ENCODE data around the gene ARMC9.

ARMC9 gene

DNA sequence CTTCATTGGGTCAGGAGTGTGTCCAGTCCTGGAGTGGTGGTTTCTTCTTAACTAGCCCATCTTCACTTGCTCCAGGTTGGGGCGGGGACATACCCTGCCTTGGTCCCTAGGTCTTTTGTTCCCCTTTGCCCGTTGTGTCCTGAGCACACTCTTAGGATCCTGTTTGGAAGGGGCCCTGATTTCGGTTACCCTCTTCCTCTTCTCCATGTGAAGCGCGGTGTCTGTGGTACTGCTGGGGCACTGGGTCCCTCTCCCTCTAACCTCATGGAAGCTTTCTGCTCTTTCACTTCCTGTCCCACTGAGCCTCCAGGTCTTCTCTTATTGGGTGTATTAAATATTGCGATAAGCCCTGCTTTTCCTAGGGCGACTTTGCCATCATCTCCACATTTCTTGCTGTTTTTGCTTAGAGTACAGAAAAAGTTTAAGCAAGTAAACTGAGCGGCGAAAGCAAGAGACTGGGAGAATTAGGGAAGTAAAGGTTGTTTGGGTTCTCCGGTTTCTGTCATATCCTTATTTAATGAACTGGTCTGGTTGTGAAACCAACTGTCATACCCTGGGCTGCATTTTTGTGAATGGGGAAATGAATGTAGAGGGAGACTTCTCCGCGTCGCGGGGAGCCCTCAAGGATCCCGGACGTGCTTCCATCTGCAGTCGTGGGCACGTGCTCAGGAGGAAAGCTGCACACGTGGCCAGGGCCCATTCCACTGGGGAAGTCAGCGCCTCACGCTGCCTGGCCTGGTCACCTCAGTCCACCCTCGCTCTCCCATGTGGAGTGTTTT, 123.3 kb downstream of the ARMC9 start:
- DNase-seq: no peak

GRCh38 chr2:231323316-231323715, 124.9 kb downstream of the ARMC9 start:
- no peak for DNase-seq

DNA sequence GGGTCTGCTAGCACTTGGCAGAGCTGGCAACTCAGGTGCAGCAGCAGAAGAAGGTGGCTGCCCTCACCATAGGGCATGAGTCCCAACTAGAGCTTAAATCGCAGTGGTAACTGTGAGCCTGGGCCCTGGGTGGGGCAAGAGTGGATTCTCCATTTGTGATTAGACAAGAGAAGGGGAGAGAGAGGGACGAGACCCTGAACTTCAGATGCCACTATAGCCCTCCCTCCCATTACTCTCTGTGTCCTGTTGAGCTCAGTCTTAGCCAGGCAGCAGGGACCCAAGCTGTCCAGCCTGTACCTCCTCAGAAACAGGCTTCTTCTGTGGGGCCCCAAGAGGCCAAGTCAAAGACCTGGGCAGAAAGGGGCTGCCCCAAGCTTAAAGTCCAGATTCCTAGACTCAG, 127.4 kb downstream of the ARMC9 start:
- DNase-seq: no peak

DNA sequence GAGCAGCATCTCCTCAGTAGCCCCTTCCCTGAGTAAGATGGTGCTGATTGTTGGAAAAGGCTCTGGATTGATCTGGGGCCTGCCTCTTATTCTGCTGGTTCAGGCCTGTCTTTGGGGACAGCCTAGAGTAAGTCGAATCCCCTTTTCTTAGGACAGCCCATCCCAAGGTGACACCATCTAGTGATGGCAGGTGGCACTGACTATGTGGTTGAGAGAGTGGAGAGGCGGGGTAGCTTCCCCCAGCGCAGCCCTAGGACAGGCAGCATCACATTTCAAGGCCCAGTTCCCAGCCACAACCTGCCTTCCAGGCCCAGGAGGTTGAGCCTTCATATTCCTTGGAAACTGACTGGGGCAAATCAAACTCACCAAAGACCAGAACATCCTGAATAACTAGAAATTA, 128.0 kb downstream of the ARMC9 start:
- peak; percentile 29 for DNase-seq

GRCh38 chr2:231330311-231330710, 131.9 kb downstream of the ARMC9 start:
- no peak for DNase-seq

GRCh38 chr2:231331533-231331932, 133.1 kb downstream of the ARMC9 start:
- DNase-seq: no peak

- DNase-seq: no peak
Observed at GRCh38 chr2:231332388-231332787, 134.0 kb downstream of the ARMC9 start.

DNA sequence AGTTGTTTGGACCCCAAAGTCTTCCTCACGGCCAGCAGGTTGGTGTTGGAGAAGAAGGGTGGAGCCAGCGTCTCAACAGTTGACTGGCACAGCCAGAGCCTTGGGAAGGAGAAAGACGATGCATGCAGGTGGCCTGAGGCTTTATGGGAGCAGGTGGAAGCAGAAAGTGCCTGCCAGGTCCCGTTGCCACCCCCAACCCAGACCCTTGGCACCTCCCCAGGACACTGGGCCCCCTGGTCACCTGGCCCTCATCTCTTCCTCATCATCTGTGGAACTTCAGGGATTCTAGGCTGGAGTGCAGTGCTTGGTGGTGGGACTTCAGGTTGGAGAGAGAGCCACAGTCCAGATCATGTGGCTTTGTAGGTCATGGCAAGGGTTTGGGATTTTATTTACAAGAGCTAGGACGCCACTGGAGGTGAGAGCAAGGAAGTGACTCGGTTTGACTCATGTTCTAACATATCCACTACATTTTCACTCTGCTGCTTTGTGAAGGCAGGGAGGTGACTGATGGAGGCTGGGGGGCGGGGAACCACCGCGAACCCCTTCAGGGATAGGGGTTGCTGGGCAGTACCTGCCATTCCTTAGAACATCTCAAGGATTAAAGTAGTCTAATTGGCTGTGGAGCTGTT, 134.6 kb downstream of the ARMC9 start:
- DNase-seq: no peak

DNA sequence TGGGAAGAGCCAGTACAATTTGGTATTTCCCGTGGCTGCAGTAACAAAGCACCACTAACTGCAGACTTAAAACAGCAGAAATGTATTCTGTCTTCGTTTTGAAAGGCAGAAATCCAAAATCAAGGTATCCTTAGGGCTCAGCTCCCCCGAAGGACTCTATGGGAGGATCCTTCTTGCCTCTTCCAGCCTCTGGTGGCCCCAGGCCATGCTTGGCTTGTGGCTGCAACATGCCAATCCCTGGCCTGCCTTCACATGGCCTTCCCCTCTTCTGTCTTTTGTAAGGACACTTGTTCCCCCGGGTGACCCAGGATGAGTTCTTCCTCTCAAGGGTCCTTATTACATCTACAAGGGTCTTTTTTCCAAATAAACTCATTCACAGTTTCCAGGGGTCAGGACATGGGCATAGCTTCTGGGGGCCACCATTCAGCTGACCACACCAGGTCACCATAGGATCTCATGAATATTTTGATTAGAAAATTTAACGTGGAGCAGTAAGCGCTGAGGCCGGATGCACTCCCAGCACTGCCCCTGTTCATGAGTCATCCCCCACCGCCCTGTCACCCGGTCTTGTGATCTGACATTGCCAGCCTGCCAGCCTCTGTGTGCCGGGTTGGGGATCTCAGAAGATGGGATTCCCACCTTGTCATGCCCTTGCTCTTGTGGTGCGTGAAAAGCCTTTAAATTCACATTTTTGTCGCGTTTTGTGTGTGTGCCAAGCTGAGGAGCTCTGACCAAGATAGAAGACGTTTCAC, 135.9 kb downstream of the ARMC9 start:
- no peak for DNase-seq

GRCh38 chr2:231334981-231335380, 136.6 kb downstream of the ARMC9 start:
- DNase-seq: no peak

GRCh38 chr2:231335591-231335990, 137.2 kb downstream of the ARMC9 start:
- DNase-seq: no peak

- no peak for DNase-seq
Observed at GRCh38 chr2:231336236-231336635, 137.8 kb downstream of the ARMC9 start.

DNA sequence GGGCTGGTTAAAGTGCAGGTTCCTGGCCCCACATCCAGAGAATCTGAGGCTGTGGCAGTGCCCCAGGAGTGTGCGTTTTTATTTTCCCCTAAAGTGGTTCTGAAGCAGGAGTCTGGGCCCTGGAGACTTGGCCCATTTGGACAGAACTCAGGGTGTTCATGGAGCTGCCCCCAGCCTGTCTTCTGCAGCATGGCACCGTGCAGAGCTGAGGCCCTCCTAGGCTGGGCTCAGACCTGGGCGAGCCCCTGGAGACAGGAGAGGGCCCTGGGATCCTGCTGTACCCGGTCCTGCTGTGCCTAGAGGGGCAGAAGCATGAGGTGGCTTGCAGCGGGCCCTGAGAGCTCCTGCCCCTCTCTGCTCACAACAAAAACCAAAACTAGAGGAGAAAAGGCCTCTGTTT, 138.3 kb downstream of the ARMC9 start:
- DNase-seq: no peak

DNA sequence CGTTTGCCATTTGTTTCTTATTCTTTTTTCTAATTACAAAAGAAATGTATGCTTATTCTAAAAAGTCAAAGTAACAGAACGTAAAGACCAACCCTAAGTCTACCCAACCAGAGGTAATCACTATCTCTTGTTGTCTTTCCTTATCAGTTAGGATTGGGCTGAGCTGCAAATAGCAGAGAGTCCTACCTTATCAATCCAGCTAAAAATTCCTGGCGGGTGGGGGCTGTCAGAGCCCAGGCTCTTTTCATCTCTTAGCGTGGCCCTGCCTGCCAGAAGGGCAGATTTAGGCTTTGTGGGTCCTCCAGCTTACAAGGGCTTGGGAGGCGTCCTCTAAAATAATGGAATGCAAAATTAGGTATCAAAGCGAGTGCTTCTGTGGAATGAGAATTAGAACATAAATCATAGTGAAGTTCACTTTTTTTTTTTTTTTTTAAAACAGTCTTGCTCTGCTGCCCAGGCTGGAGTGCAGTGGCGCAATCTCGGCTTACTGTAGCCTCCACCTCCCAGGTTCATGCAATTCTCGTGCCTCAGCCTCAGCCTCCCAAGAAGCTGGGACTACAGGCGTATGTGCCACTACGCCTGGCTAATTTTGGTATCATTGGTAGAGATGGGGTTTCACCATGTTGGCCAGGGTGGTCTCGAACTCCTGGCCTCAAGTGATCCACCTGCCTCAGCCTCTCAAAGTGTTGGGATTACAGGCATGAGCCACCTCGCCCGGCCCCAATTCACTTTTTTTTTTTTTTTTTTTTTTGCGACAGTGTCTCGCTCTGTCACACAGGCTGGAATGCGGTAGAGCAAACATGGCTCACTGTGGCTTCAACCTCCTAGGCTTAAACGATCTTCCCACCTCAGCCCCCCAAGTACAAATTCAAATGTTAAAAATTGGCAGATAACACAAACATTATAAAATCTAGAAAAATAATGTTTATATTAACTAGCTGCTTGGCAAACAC, 139.7 kb downstream of the ARMC9 start:
- no peak for DNase-seq

DNA sequence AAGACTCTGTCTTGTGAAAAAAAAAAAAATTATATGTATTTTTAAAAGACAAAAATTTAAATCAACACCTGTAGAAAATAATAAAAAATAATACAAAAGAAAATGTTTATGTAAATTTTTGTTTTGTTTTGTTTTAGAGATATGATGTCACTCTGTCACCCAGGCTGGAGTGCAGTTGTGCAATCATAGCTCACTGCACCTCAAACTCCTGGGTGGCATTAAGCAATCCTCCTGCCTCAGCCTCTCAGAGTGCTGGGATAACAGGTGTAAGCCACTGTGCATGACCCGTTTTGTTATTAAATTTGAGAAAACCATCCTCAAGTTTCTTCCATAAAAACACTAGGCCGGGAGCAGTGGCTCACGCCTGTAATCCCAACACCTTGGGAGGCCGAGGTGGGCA, 140.9 kb downstream of the ARMC9 start:
- no peak for DNase-seq

GRCh38 chr2:231341100-231341499, 142.7 kb downstream of the ARMC9 start:
- DNase-seq: no peak

DNA sequence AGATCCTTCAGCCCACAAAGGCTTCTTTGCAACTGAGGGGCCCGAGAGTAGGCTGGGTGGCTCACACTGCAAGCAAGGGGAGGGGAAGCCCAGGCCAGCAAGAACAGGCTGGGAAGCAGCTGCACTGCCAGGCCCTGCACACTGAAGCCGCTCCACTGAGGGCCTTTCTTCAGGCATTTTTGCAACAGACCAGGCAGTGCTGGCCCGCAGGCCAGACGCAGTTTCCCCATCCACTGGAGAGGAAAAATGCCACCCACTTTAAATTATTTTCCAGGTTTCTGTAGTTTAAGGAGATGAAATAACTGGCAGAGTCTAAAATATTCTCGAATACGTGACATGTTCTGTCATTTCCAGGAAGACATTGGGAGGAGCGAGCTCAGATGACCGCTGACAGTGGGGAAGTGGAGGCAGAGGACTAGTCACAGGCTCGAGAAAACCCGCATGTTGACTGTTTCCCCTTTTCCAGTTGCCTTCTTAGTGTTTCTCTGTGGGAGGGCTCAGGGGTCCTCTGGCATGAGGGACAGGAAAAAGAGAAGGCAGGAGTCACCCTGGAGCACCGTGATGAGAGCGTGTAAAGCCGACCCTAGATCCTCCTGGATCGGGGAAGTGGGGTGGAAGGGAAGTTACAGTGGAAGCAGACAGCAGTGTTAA, 143.8 kb downstream of the ARMC9 start:
- DNase-seq: no peak

- no peak for DNase-seq
Observed at GRCh38 chr2:231343006-231343710, 144.7 kb downstream of the ARMC9 start.

- DNase-seq: no peak
Observed at GRCh38 chr2:231343988-231344387, 145.6 kb downstream of the ARMC9 start.

DNA sequence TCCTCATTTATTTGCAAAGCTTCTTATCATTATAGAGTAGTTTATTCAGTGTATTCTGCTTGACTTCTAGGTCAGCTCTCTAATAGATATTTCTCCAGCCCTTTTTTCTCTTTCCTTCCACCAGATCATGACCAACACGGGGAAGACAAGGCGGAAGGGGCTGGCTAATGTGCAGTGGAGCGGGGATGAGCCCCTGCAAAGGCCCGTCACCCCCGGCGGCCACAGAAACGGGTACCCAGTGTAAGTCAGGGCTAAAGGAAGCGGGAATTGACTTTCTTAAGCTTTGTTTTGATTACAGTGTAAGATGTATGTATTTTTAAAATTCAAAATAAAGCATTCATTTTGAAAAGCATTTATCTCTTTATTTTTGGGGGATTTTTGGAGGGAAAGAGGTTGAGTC, 146.4 kb downstream of the ARMC9 start:
- DNase-seq: no peak

GRCh38 chr2:231347081-231347480, 148.7 kb downstream of the ARMC9 start:
- no peak for DNase-seq

- DNase-seq: no peak
Observed at GRCh38 chr2:231347638-231348037, 149.2 kb downstream of the ARMC9 start.

Measured in NCI-H2029 (cell line).